ENCODE data around the gene INVS.
A peak's percentile ranks its signal among the peaks of the same experiment; 100 is the strongest.

INVS gene

GRCh38 chr9:100100146-100100667 lies 1.2 kb downstream of the INVS start:
- TF ChIP-seq EZH2 (IDR thresholded peaks at IDR 0.05) (no peak), FOXP2 (optimal IDR thresholded peaks at IDR 0.05; ENCODE audit: control extremely low read depth, extremely low read length, insufficient read depth) (no peak), POLR2AphosphoS5 (IDR thresholded peaks at IDR 0.05; ENCODE audit: borderline replicate concordance, low read depth, low read length) (no peak)
- H3K36me3 ChIP-seq (ENCODE audit: insufficient read depth, low read length), result peaks cover 13% of the 10 kb centered on the region
- no peaks in the 10 kb centered on the region for H3K9me3 ChIP-seq (ENCODE audit: low read depth, low read length)
- H3K4me3 ChIP-seq, result peak overlapping the region; percentile 93
- peak overlapping the region; percentile 81 for H3K9ac ChIP-seq (ENCODE audit: insufficient read length)
- peak overlapping the region; percentile 43; the same call in 1 of the 2 replicates for H3K27ac ChIP-seq
- no peak for DNase-seq (ENCODE audit: low read depth, low spot score)

GRCh38 chr9:100101608-100102007 lies 2.6 kb downstream of the INVS start:
- H3K27ac ChIP-seq, result no peak overlapping the region
- H3K9ac ChIP-seq (ENCODE audit: insufficient read length), result no peak overlapping the region

GRCh38 chr9:100104314-100104713 lies 5.3 kb downstream of the INVS start:
- Histone ChIP-seq H3K36me3 (ENCODE audit: insufficient read depth, low read length) (peaks cover 52% of the 10 kb centered on the region), H3K27ac (no peak overlapping the region), H3K9me3 (ENCODE audit: low read depth, low read length) (no peaks in the 10 kb centered on the region), H3K9ac (ENCODE audit: insufficient read length) (no peak overlapping the region), H3K4me3 (no peak overlapping the region)
- DNase-seq (ENCODE audit: low read depth, low spot score), result no peak
- no peak for TF ChIP-seq EZH2 (IDR thresholded peaks at IDR 0.05)
- TF ChIP-seq POLR2AphosphoS5 (IDR thresholded peaks at IDR 0.05; ENCODE audit: borderline replicate concordance, low read depth, low read length), result no peak
- no peak for TF ChIP-seq FOXP2 (optimal IDR thresholded peaks at IDR 0.05; ENCODE audit: control extremely low read depth, extremely low read length, insufficient read depth)

More at GRCh38 chr9:100101608-100102007, 2.6 kb downstream of the INVS start:
- Histone ChIP-seq H3K36me3 (ENCODE audit: insufficient read depth, low read length) (peaks cover 27% of the 10 kb centered on the region), H3K4me3 (no peak overlapping the region), H3K9me3 (ENCODE audit: low read depth, low read length) (no peaks in the 10 kb centered on the region)
- TF ChIP-seq EZH2 (IDR thresholded peaks at IDR 0.05) (no peak), FOXP2 (optimal IDR thresholded peaks at IDR 0.05; ENCODE audit: control extremely low read depth, extremely low read length, insufficient read depth) (no peak), POLR2AphosphoS5 (IDR thresholded peaks at IDR 0.05; ENCODE audit: borderline replicate concordance, low read depth, low read length) (no peak)
- no peak for DNase-seq (ENCODE audit: low read depth, low spot score)

- no peak overlapping the region for H3K9ac ChIP-seq (ENCODE audit: insufficient read length)
- DNase-seq (ENCODE audit: low read depth, low spot score), result no peak
- H3K4me3 ChIP-seq, result no peak overlapping the region
- peaks cover 58% of the 10 kb centered on the region for H3K36me3 ChIP-seq (ENCODE audit: insufficient read depth, low read length)
- no peak for TF ChIP-seq POLR2AphosphoS5 (IDR thresholded peaks at IDR 0.05; ENCODE audit: borderline replicate concordance, low read depth, low read length)
- no peak for TF ChIP-seq FOXP2 (optimal IDR thresholded peaks at IDR 0.05; ENCODE audit: control extremely low read depth, extremely low read length, insufficient read depth)
- no peak for TF ChIP-seq EZH2 (IDR thresholded peaks at IDR 0.05)
- no peaks in the 10 kb centered on the region for H3K9me3 ChIP-seq (ENCODE audit: low read depth, low read length)
- no peak overlapping the region for H3K27ac ChIP-seq
Observed at GRCh38 chr9:100105861-100106260, 6.8 kb downstream of the INVS start.

- DNase-seq (ENCODE audit: low read depth, low spot score), result no peak
- Histone ChIP-seq H3K27ac (no peak overlapping the region), H3K9me3 (ENCODE audit: low read depth, low read length) (no peaks in the 10 kb centered on the region), H3K36me3 (ENCODE audit: insufficient read depth, low read length) (peaks cover 58% of the 10 kb centered on the region), H3K9ac (ENCODE audit: insufficient read length) (no peak overlapping the region), H3K4me3 (no peak overlapping the region)
- TF ChIP-seq EZH2 (IDR thresholded peaks at IDR 0.05) (no peak), POLR2AphosphoS5 (IDR thresholded peaks at IDR 0.05; ENCODE audit: borderline replicate concordance, low read depth, low read length) (no peak), FOXP2 (optimal IDR thresholded peaks at IDR 0.05; ENCODE audit: control extremely low read depth, extremely low read length, insufficient read depth) (no peak)
Observed at GRCh38 chr9:100106616-100107015, 7.6 kb downstream of the INVS start.

GRCh38 chr9:100108559-100108958 lies 9.5 kb downstream of the INVS start:
- H3K9ac ChIP-seq (ENCODE audit: insufficient read length), result no peak overlapping the region
- H3K9me3 ChIP-seq (ENCODE audit: low read depth, low read length), result no peaks in the 10 kb centered on the region
- TF ChIP-seq FOXP2 (optimal IDR thresholded peaks at IDR 0.05; ENCODE audit: control extremely low read depth, extremely low read length, insufficient read depth), result no peak
- TF ChIP-seq EZH2 (IDR thresholded peaks at IDR 0.05), result no peak
- no peak for TF ChIP-seq POLR2AphosphoS5 (IDR thresholded peaks at IDR 0.05; ENCODE audit: borderline replicate concordance, low read depth, low read length)
- H3K36me3 ChIP-seq (ENCODE audit: insufficient read depth, low read length), result peaks cover 67% of the 10 kb centered on the region
- H3K4me3 ChIP-seq, result no peak overlapping the region
- DNase-seq (ENCODE audit: low read depth, low spot score), result no peak
- no peak overlapping the region for H3K27ac ChIP-seq

- peak; percentile 39 for DNase-seq (ENCODE audit: low read depth, low spot score)
- Histone ChIP-seq H3K36me3 (ENCODE audit: insufficient read depth, low read length) (peaks cover 44% of the 10 kb centered on the region), H3K4me3 (no peak overlapping the region), H3K9me3 (ENCODE audit: low read depth, low read length) (no peaks in the 10 kb centered on the region), H3K27ac (no peak overlapping the region), H3K9ac (ENCODE audit: insufficient read length) (no peak overlapping the region)
- TF ChIP-seq FOXP2 (optimal IDR thresholded peaks at IDR 0.05; ENCODE audit: control extremely low read depth, extremely low read length, insufficient read depth), result no peak
- TF ChIP-seq EZH2 (IDR thresholded peaks at IDR 0.05), result no peak
- no peak for TF ChIP-seq POLR2AphosphoS5 (IDR thresholded peaks at IDR 0.05; ENCODE audit: borderline replicate concordance, low read depth, low read length)
Observed at GRCh38 chr9:100111235-100111634, 12.2 kb downstream of the INVS start.

GRCh38 chr9:100112677-100113336 lies 13.8 kb downstream of the INVS start:
- H3K36me3 ChIP-seq (ENCODE audit: insufficient read depth, low read length), result peaks cover 28% of the 10 kb centered on the region
- no peak for TF ChIP-seq POLR2AphosphoS5 (IDR thresholded peaks at IDR 0.05; ENCODE audit: borderline replicate concordance, low read depth, low read length)
- no peak for TF ChIP-seq FOXP2 (optimal IDR thresholded peaks at IDR 0.05; ENCODE audit: control extremely low read depth, extremely low read length, insufficient read depth)
- TF ChIP-seq EZH2 (IDR thresholded peaks at IDR 0.05), result no peak
- H3K9ac ChIP-seq (ENCODE audit: insufficient read length), result no peak overlapping the region
- H3K4me3 ChIP-seq, result no peak overlapping the region
- H3K9me3 ChIP-seq (ENCODE audit: low read depth, low read length), result no peaks in the 10 kb centered on the region
- DNase-seq (ENCODE audit: low read depth, low spot score), result no peak
- no peak overlapping the region for H3K27ac ChIP-seq
